H1 (cell line): ENCODE data around the gene CHST8. TPM values are rescaled to one million over a fixed set of nuclear protein-coding genes. Genes with fewer than 3 reads are reported as not detected.
"Not testable (repeated sequence)": the region's sequence is repeated elsewhere in the genome, so short reads cannot be mapped to it uniquely, and the experiment has no call there.

Source experiments
- CTCF ChIA-PET: fragments of 300-600 bp; sonication (Branson Sonifier 250); formaldehyde crosslinking; loops from one replicate; lab custom pipeline; 2021; ENCODE audit not compliant: partially characterized antibody; lab: Charles Lee
- POLR2A ChIA-PET: fragments of 300-600 bp; sonication (Branson Sonifier 250); formaldehyde crosslinking; loops from one replicate; lab custom pipeline; 2021; ENCODE audit warnings: inconsistent platforms; ENCODE audit not compliant: partially characterized antibody; lab: Charles Lee
- DNase-seq, 2 experiments: peaks; one replicate each; pipeline versions ENCODE4 v3.0.0 to v3.0.0-alpha.2; 2010 to 2022; ENCODE audit warnings: low spot score in 2 of 2, low read depth in 1 of 2, mixed read lengths in 1 of 2
- FAIRE-seq: peaks from 2 replicates; lab custom pipeline; 2011; peaks lifted over from hg19 to GRCh38; lab: Jason Lieb, UNC
- H2AFZ ChIP-seq: 2 replicates; pipeline ENCODE4 v1.8.1; 2012; ENCODE audit warnings: low read length, inconsistent platforms
- H2AK5ac ChIP-seq: 2 replicates; pipeline ENCODE4 v1.6.1; 2013; ENCODE audit warnings: low read depth, low read length
- H2BK120ac ChIP-seq: replicated peaks from 2 replicates; pipeline ENCODE3; 2013; ENCODE audit warnings: low read depth, low read length, inconsistent platforms
- H2BK12ac ChIP-seq: 2 replicates; pipeline ENCODE4 v1.6.1; 2013; ENCODE audit warnings: low read depth, low read length
- H2BK15ac ChIP-seq: 2 replicates; pipeline ENCODE4 v1.6.1; 2013; ENCODE audit warnings: low read length
- H2BK20ac ChIP-seq: 2 replicates; pipeline ENCODE4 v1.6.1; 2013; ENCODE audit warnings: low read length
- H2BK5ac ChIP-seq: 2 replicates; pipeline ENCODE4 v1.6.1; 2013; ENCODE audit warnings: low read depth, low read length
- H3K14ac ChIP-seq: 2 replicates; pipeline ENCODE4 v1.6.1; 2013; ENCODE audit warnings: inconsistent platforms; ENCODE audit not compliant: insufficient read length
- H3K18ac ChIP-seq: 2 replicates; pipeline ENCODE4 v1.6.1; 2013; ENCODE audit warnings: low read length; ENCODE audit errors: extremely low read depth
- H3K23ac ChIP-seq: 2 replicates; pipeline ENCODE4 v1.6.1; 2013; ENCODE audit warnings: inconsistent platforms; ENCODE audit not compliant: insufficient read length
- H3K23me2 ChIP-seq: 2 replicates; pipeline ENCODE4 v1.6.1; 2013; ENCODE audit warnings: low read depth, low read length
- H3K27ac ChIP-seq: 2 replicates; pipeline ENCODE4 v1.6.1; 2011; ENCODE audit warnings: low read depth, low read length, inconsistent platforms
- H3K27me3 ChIP-seq, 4 experiments: replicated peaks in 1 of 4; 1 replicate in 1 of 4; 2 replicates in 3 of 4; pipeline versions ENCODE4 v1.6.1 to v1.8.1; 2011 to 2013; ENCODE audit warnings: low read length in 3 of 4, mild to moderate bottlenecking in 3 of 4, inconsistent platforms in 2 of 4, mixed read lengths in 2 of 4, moderate library complexity in 1 of 4; ENCODE audit not compliant: control insufficient read depth in 3 of 4, insufficient read depth in 3 of 4; ENCODE audit errors: extremely low read depth in 1 of 4
- H3K36me3 ChIP-seq, 4 experiments: 2 replicates each; pipeline versions ENCODE4 v1.6.1 to v1.8.1; 2011 to 2013; ENCODE audit warnings: mild to moderate bottlenecking in 4 of 4, low read length in 3 of 4, moderate library complexity in 2 of 4, control low read depth in 1 of 4, inconsistent platforms in 1 of 4; ENCODE audit not compliant: insufficient read depth in 4 of 4, control insufficient read depth in 2 of 4
- H3K4ac ChIP-seq: replicated peaks from 2 replicates; pipeline ENCODE3; 2013; ENCODE audit warnings: low read length, low read depth, mixed read lengths, inconsistent platforms; ENCODE audit not compliant: insufficient read length
- H3K4me1 ChIP-seq, 4 experiments: replicated peaks in 1 of 4; 1 replicate in 1 of 4; 2 replicates in 3 of 4; pipeline versions ENCODE4 v1.6.1 to v1.8.1; 2011 to 2013; ENCODE audit warnings: low read length in 3 of 4, inconsistent platforms in 2 of 4, mixed read lengths in 1 of 4; ENCODE audit not compliant: insufficient read depth in 4 of 4, control insufficient read depth in 3 of 4
- H3K4me2 ChIP-seq, 2 experiments: 2 replicates each; pipeline versions ENCODE4 v1.6.1 to v1.8.1; 2011 to 2013; ENCODE audit warnings: low read depth in 2 of 2, low read length in 2 of 2, control low read depth in 1 of 2, inconsistent platforms in 1 of 2, mild to moderate bottlenecking in 1 of 2; ENCODE audit not compliant: insufficient read depth in 1 of 2
- H3K4me3 ChIP-seq, 4 experiments: fragments of 200-600, 300-600 bp in 1 of 4; sonication (generic), shearing (Covaris generic), sonication (Bioruptor Twin) in 1 of 4; 2 replicates each; pipeline versions ENCODE4 v1.5.1 to v1.8.1; 2011 to 2016; ENCODE audit warnings: low read length in 4 of 4, low read depth in 3 of 4, control low read depth in 2 of 4, inconsistent platforms in 2 of 4, mild to moderate bottlenecking in 2 of 4, mixed read lengths in 1 of 4, moderate library complexity in 1 of 4; ENCODE audit not compliant: insufficient read depth in 2 of 4; ENCODE audit errors: extremely low read depth in 1 of 4
- H3K56ac ChIP-seq: replicated peaks from 2 replicates; pipeline ENCODE3; 2013; ENCODE audit warnings: low read depth, mild to moderate bottlenecking, mixed read lengths, low read length, inconsistent platforms; ENCODE audit not compliant: insufficient read length
- H3K79me1 ChIP-seq: 2 replicates; pipeline ENCODE4 v1.6.1; 2013; ENCODE audit warnings: low read depth, low read length, control low read depth
- H3K79me2 ChIP-seq, 2 experiments: 2 replicates each; pipeline versions ENCODE4 v1.6.1 to v1.8.1; 2012 to 2013; ENCODE audit warnings: low read length in 2 of 2, mild to moderate bottlenecking in 2 of 2, inconsistent platforms in 1 of 2; ENCODE audit not compliant: insufficient read depth in 2 of 2, control insufficient read depth in 1 of 2
- H3K9ac ChIP-seq, 4 experiments: replicated peaks in 1 of 4; 1 replicate in 1 of 4; 2 replicates in 3 of 4; pipeline versions ENCODE4 v1.6.1 to v1.8.1; 2011 to 2013; ENCODE audit warnings: low read depth in 3 of 4, low read length in 3 of 4, control low read depth in 2 of 4, mild to moderate bottlenecking in 2 of 4, moderate library complexity in 2 of 4, inconsistent platforms in 1 of 4; ENCODE audit errors: extremely low read depth in 1 of 4
- H3K9me3 ChIP-seq, 2 experiments: 2 replicates each; pipeline versions ENCODE4 v1.6.1 to v1.8.1; 2012 to 2013; ENCODE audit warnings: mild to moderate bottlenecking in 2 of 2, moderate library complexity in 2 of 2, control low read depth in 1 of 2, inconsistent platforms in 1 of 2, low read depth in 1 of 2, low read length in 1 of 2, mixed read lengths in 1 of 2; ENCODE audit not compliant: insufficient read depth in 2 of 2
- H4K20me1 ChIP-seq, 2 experiments: replicated peaks in 1 of 2; 2 replicates each; pipeline versions ENCODE3 to v1.8.1; 2011 to 2013; ENCODE audit warnings: inconsistent platforms in 2 of 2, low read length in 2 of 2, mild to moderate bottlenecking in 1 of 2; ENCODE audit not compliant: insufficient read depth in 2 of 2, control insufficient read depth in 1 of 2
- H4K5ac ChIP-seq: 2 replicates; pipeline ENCODE4 v1.6.1; 2013; ENCODE audit warnings: low read length, low read depth, mixed read lengths, inconsistent platforms; ENCODE audit not compliant: insufficient read length
- H4K8ac ChIP-seq: 2 replicates; pipeline ENCODE4 v1.8.0; 2013; ENCODE audit warnings: mild to moderate bottlenecking, moderate library complexity, low read length, inconsistent platforms; ENCODE audit not compliant: insufficient read depth; ENCODE audit errors: extremely low read depth
- H4K91ac ChIP-seq: replicated peaks from 2 replicates; pipeline ENCODE3; 2013; ENCODE audit warnings: low read length, mixed read lengths, inconsistent platforms; ENCODE audit not compliant: insufficient read length
- WGBS, 2 experiments: shearing (Covaris generic) in 1 of 2; methylation state at CpG; one replicate each; pipeline versions ENCODE4 v1.1.6 to v1.1.7; 2013 to 2015; ENCODE audit warnings: low lambda C conversion rate in 2 of 2, mixed read lengths in 2 of 2, inconsistent platforms in 1 of 2, low coverage in 1 of 2, missing lambda C conversion rate in 1 of 2; ENCODE audit not compliant: insufficient replicate concordance in 2 of 2, insufficient coverage in 1 of 2, insufficient read length in 1 of 2; ENCODE audit errors: extremely low coverage in 1 of 2, missing lambda C conversion rate in 1 of 2; 5-methylcytosine and 5-hydroxymethylcytosine counted together
- polyA plus RNA-seq, 7 experiments: library from polyadenylated mRNA; depleted of rRNA in 3 of 7; stranded (reverse) in 5 of 7; unstranded in 2 of 7; fragments of >200 nt in 5 of 7; fragments of 200-250 nt in 2 of 7; gene quantifications; 1 replicate in 5 of 7; 2 replicates in 1 of 7; 4 replicates in 1 of 7; pipeline versions ENCODE4 v1.2.1 to v1.2.3, GENCODE V29; 2011 to 2013; ENCODE audit warnings: missing spikeins in 2 of 7, mixed read lengths in 2 of 7
- total RNA-seq: library from RNA; stranded (reverse); fragmentation: NEBNext Ultra II Directional; extraction: Animal tissue kit (Norgen Biotek cat#: 25700); gene quantifications from 2 replicates; pipeline ENCODE4 v1.2.1, GENCODE V29; 2021

CHST8 gene
- total and polyA plus RNA-seq, 2 of the 8 experiments (the other 6 are each of a cell fraction or from before 2014, with no cell fraction given), result 10.8 to 28.2 TPM

- H3K79me2 ChIP-seq, H3K18ac ChIP-seq, H3K27me3 ChIP-seq, H4K91ac ChIP-seq, H2BK120ac ChIP-seq, H3K56ac ChIP-seq, H2BK20ac ChIP-seq, H3K4ac ChIP-seq, DNase-seq, H2BK5ac ChIP-seq, H3K4me3 ChIP-seq, H2AFZ ChIP-seq, H3K79me1 ChIP-seq, H4K20me1 ChIP-seq, H3K9me3 ChIP-seq, H3K9ac ChIP-seq, CTCF ChIA-PET, H3K23me2 ChIP-seq, H3K4me2 ChIP-seq, H2BK12ac ChIP-seq, H3K23ac ChIP-seq, H3K27ac ChIP-seq, FAIRE-seq, H3K14ac ChIP-seq, H3K36me3 ChIP-seq, H3K4me1 ChIP-seq, H4K8ac ChIP-seq, H2BK15ac ChIP-seq, H2AK5ac ChIP-seq, H4K5ac ChIP-seq: not testable (repeated sequence)
- POLR2A ChIA-PET, result interaction anchor here (1.0 kb wide), 1 partner anchor 73 kb away, joined by 3 read pairs; no protein-coding TSS in a partner anchor
- 100% methylated on average over 2 of the region's 3 CpGs; no CpG with 5 or more reads in 1 of the 2 experiments for WGBS, 2 experiments
Observed at GRCh38 chr19:33695547-33695946, 73.8 kb downstream of the CHST8 start.
